GM10266 (cell line): ENCODE data around the gene ZFHX3.

ENCODE experiments used
- DNase-seq: peaks from one replicate; pipeline ENCODE4 v3.0.0; 2012; ENCODE audit errors: extremely low spot score
- CTCF ChIP-seq: IDR thresholded peaks from 2 replicates; pipeline ENCODE4 v1.5.1; 2012; ENCODE audit warnings: mild to moderate bottlenecking, low read depth; ENCODE audit not compliant: control insufficient read depth, insufficient read depth; ENCODE audit errors: missing control alignments

Gene ZFHX3

GRCh38 chr16:72901000-72901627, 146.8 kb downstream of the ZFHX3 start:
- no peak for DNase-seq
- TF ChIP-seq CTCF: no peak

GRCh38 chr16:72898216-72898825, 149.6 kb downstream of the ZFHX3 start:
- no peak for TF ChIP-seq CTCF
- DNase-seq: no peak

GRCh38 chr16:72897707-72898106, 150.2 kb downstream of the ZFHX3 start:
- TF ChIP-seq CTCF: no peak

GRCh38 chr16:72896485-72897118, 151.3 kb downstream of the ZFHX3 start:
- no peak for TF ChIP-seq CTCF
- DNase-seq: no peak

More at GRCh38 chr16:72897707-72898106, 150.2 kb downstream of the ZFHX3 start:
- DNase-seq: no peak

- DNase-seq: no peak
- TF ChIP-seq CTCF: no peak
Observed at GRCh38 chr16:72895951-72896350, 152.0 kb downstream of the ZFHX3 start.

GRCh38 chr16:72894293-72895151, 153.4 kb downstream of the ZFHX3 start:
- TF ChIP-seq CTCF: no peak
- DNase-seq: no peak
